ENCODE data around the gene HAUS6.
A peak's percentile ranks its signal among the peaks of the same experiment; 100 is the strongest.

Gene HAUS6

GRCh38 chr9:19127871-19128500 is 25.3 kb upstream of the HAUS6 start:
- H3K27ac ChIP-seq (ENCODE audit: low read depth, low read length, poor library complexity, severe bottlenecking) = peak overlapping the region; percentile 64
- H3K36me3 ChIP-seq (ENCODE audit: insufficient read depth, low read length) = peaks cover 32% of the 10 kb centered on the region; the same call in 1 of the 2 replicates
- 0 out of 2 replicates have a peak, but pooled peaks cover 5% of the 10 kb centered on the region for H3F3A ChIP-seq (ENCODE audit: insufficient read depth, low read length)
- H3K79me2 ChIP-seq (ENCODE audit: insufficient read depth, low read length) = no peaks in the 10 kb centered on the region
- H3K9ac ChIP-seq (ENCODE audit: low read length) = peak overlapping the region; percentile 92
- H3K4me3 ChIP-seq (ENCODE audit: low read depth, low read length, poor library complexity, severe bottlenecking) = peak overlapping the region; percentile 84
- no peaks in the 10 kb centered on the region for H3K9me2 ChIP-seq (ENCODE audit: low read depth, low read length)
- TF ChIP-seq EZH2 (IDR thresholded peaks at IDR 0.05; ENCODE audit: borderline replicate concordance, low read length) (no peak), CTCF (IDR thresholded peaks at IDR 0.05; ENCODE audit: low read length) (no peak)
- no peaks in the 10 kb centered on the region for H3K27me3 ChIP-seq (ENCODE audit: insufficient read depth, low read length)
- H3K9me3 ChIP-seq (ENCODE audit: low read length) = no peaks in the 10 kb centered on the region
- H4K20me1 ChIP-seq (ENCODE audit: insufficient read depth, low read length) = no peaks in the 10 kb centered on the region
- peak overlapping the region; percentile 91 for H2AFZ ChIP-seq (ENCODE audit: low read length)
- H3K4me1 ChIP-seq (ENCODE audit: insufficient read depth, low read length, severe bottlenecking) = peaks cover 38% of the 10 kb centered on the region
- H3K4me2 ChIP-seq (ENCODE audit: low read length) = peak overlapping the region; percentile 84

GRCh38 chr9:19124430-19124793 is 21.7 kb upstream of the HAUS6 start:
- no peak overlapping the region for H3K27ac ChIP-seq (ENCODE audit: low read depth, low read length, poor library complexity, severe bottlenecking)
- H4K20me1 ChIP-seq (ENCODE audit: insufficient read depth, low read length) = no peaks in the 10 kb centered on the region
- no peaks in the 10 kb centered on the region for H3K9me3 ChIP-seq (ENCODE audit: low read length)
- H3K9ac ChIP-seq (ENCODE audit: low read length) = no peak overlapping the region
- H3F3A ChIP-seq (ENCODE audit: insufficient read depth, low read length) = 0 out of 2 replicates have a peak, but pooled peaks cover under 1% of the 10 kb centered on the region
- no peak overlapping the region for H3K4me3 ChIP-seq (ENCODE audit: low read depth, low read length, poor library complexity, severe bottlenecking)
- peaks cover 68% of the 10 kb centered on the region for H3K36me3 ChIP-seq (ENCODE audit: insufficient read depth, low read length)
- no peak overlapping the region for H2AFZ ChIP-seq (ENCODE audit: low read length)
- H3K4me2 ChIP-seq (ENCODE audit: low read length) = no peak overlapping the region
- no peak for TF ChIP-seq CTCF (IDR thresholded peaks at IDR 0.05; ENCODE audit: low read length)
- no peak for TF ChIP-seq EZH2 (IDR thresholded peaks at IDR 0.05; ENCODE audit: borderline replicate concordance, low read length)
- H3K4me1 ChIP-seq (ENCODE audit: insufficient read depth, low read length, severe bottlenecking) = peaks cover 28% of the 10 kb centered on the region
- H3K9me2 ChIP-seq (ENCODE audit: low read depth, low read length) = no peaks in the 10 kb centered on the region
- H3K27me3 ChIP-seq (ENCODE audit: insufficient read depth, low read length) = no peaks in the 10 kb centered on the region
- H3K79me2 ChIP-seq (ENCODE audit: insufficient read depth, low read length) = no peaks in the 10 kb centered on the region

- H3K36me3 ChIP-seq (ENCODE audit: insufficient read depth, low read length) = peaks cover 87% of the 10 kb centered on the region
- TF ChIP-seq EZH2 (IDR thresholded peaks at IDR 0.05; ENCODE audit: borderline replicate concordance, low read length) (no peak), CTCF (IDR thresholded peaks at IDR 0.05; ENCODE audit: low read length) (no peak)
Observed at GRCh38 chr9:19122490-19123042, 19.9 kb upstream of the HAUS6 start.

More at GRCh38 chr9:19122490-19123042, 19.9 kb upstream of the HAUS6 start:
- Histone ChIP-seq H3K4me1 (ENCODE audit: insufficient read depth, low read length, severe bottlenecking) (peaks cover 11% of the 10 kb centered on the region), H3K4me2 (ENCODE audit: low read length) (no peak overlapping the region), H3K9ac (ENCODE audit: low read length) (no peak overlapping the region), H3K9me2 (ENCODE audit: low read depth, low read length) (no peaks in the 10 kb centered on the region), H2AFZ (ENCODE audit: low read length) (no peak overlapping the region), H3K4me3 (ENCODE audit: low read depth, low read length, poor library complexity, severe bottlenecking) (no peak overlapping the region), H3K27ac (ENCODE audit: low read depth, low read length, poor library complexity, severe bottlenecking) (no peak overlapping the region), H3K9me3 (ENCODE audit: low read length) (no peaks in the 10 kb centered on the region), H3F3A (ENCODE audit: insufficient read depth, low read length) (no peaks in the 10 kb centered on the region), H3K27me3 (ENCODE audit: insufficient read depth, low read length) (no peaks in the 10 kb centered on the region), H4K20me1 (ENCODE audit: insufficient read depth, low read length) (no peaks in the 10 kb centered on the region), H3K79me2 (ENCODE audit: insufficient read depth, low read length) (no peaks in the 10 kb centered on the region)

All from OCI-LY1 (cell line).